Endothelial cell of umbilical vein (primary cell): ENCODE results near the gene DDB1. TPM values are rescaled to one million over a fixed set of nuclear protein-coding genes. Genes with fewer than 3 reads are reported as not detected.

ENCODE experiments used
- BruUV-seq: library from RNA; stranded (reverse); fragments of 400-500 nt; replicated peaks from 2 replicates; lab custom pipeline; 2021; lab: Mats Ljungman, UMichigan
- CTCF ChIA-PET: fragments of 300-600, 350-600 bp; sonication (Branson Sonifier 250); formaldehyde crosslinking; loops from one replicate; lab custom pipeline; 2021; ENCODE audit warnings: antibody characterized with exemption, inconsistent platforms; lab: Charles Lee
- POLR2A ChIA-PET: fragments of 300-600, 350-600 bp; sonication (Branson Sonifier 250); formaldehyde crosslinking; loops from one replicate; lab custom pipeline; 2021; ENCODE audit warnings: antibody characterized with exemption, inconsistent platforms; lab: Charles Lee
- DNase-seq: peaks from one replicate; pipeline ENCODE4 v3.0.0-alpha.2; 2011; ENCODE audit warnings: low read depth, low spot score
- FAIRE-seq: peaks from 2 replicates; lab custom pipeline; 2011; peaks lifted over from hg19 to GRCh38; lab: Jason Lieb, UNC
- H2AFZ ChIP-seq: 2 replicates; pipeline ENCODE4 v1.6.0; 2012; ENCODE audit warnings: low read depth, low read length, control low read depth, inconsistent platforms
- H3K27ac ChIP-seq: 2 replicates; pipeline ENCODE4 v1.5.1; 2011; ENCODE audit warnings: low read depth, mild to moderate bottlenecking, control low read depth, low read length, moderate library complexity; ENCODE audit not compliant: insufficient read depth
- H3K27me3 ChIP-seq, 2 experiments: 2 replicates each; pipeline versions ENCODE4 v1.6.0 to v1.6.1; 2011; ENCODE audit warnings: low read length in 2 of 2, mixed read lengths in 1 of 2; ENCODE audit not compliant: control insufficient read depth in 2 of 2, insufficient read depth in 2 of 2
- H3K36me3 ChIP-seq, 2 experiments: 2 replicates in 1 of 2; 3 replicates in 1 of 2; pipeline ENCODE4 v1.5.1; 2011; ENCODE audit warnings: low read length in 2 of 2, mild to moderate bottlenecking in 1 of 2, moderate library complexity in 1 of 2; ENCODE audit not compliant: control insufficient read depth in 2 of 2, insufficient read depth in 2 of 2; ENCODE audit errors: extremely low read depth in 1 of 2
- H3K4me1 ChIP-seq: 3 replicates; pipeline ENCODE4 v1.5.1; 2011; ENCODE audit warnings: mild to moderate bottlenecking, low read length; ENCODE audit not compliant: control insufficient read depth, insufficient read depth; ENCODE audit errors: extremely low read depth
- H3K4me2 ChIP-seq: 2 replicates; pipeline ENCODE4 v1.6.1; 2011; ENCODE audit warnings: low read length, control low read depth, mixed read lengths; ENCODE audit not compliant: insufficient read depth
- H3K4me3 ChIP-seq, 3 experiments: fragments of 200-600 bp in 1 of 3; sonication (generic), shearing (Covaris generic) in 1 of 3; replicated peaks in 1 of 3; 2 replicates each; pipeline ENCODE4 v1.5.1; 2011 to 2016; ENCODE audit warnings: control low read depth in 3 of 3, low read length in 3 of 3, mild to moderate bottlenecking in 2 of 3, inconsistent platforms in 1 of 3, low read depth in 1 of 3, moderate library complexity in 1 of 3; ENCODE audit not compliant: insufficient read depth in 1 of 3
- H3K79me2 ChIP-seq: 2 replicates; pipeline ENCODE4 v1.6.0; 2012; ENCODE audit warnings: low read length, inconsistent platforms; ENCODE audit not compliant: control insufficient read depth, insufficient read depth
- H3K9ac ChIP-seq: replicated peaks from 2 replicates; pipeline ENCODE3; 2011; ENCODE audit warnings: low read length, control low read depth; ENCODE audit not compliant: insufficient read depth; ENCODE audit errors: extremely low read depth
- H3K9me1 ChIP-seq: replicated peaks from 3 replicates; pipeline ENCODE4 v1.6.0; 2011; ENCODE audit warnings: mild to moderate bottlenecking, low read length; ENCODE audit not compliant: control insufficient read depth, insufficient read depth; ENCODE audit errors: extremely low read depth
- H3K9me3 ChIP-seq: replicated peaks from 2 replicates; pipeline ENCODE4 v1.5.1; 2012; ENCODE audit warnings: low read length, inconsistent platforms; ENCODE audit not compliant: control insufficient read depth, insufficient read depth
- H4K20me1 ChIP-seq: replicated peaks from 2 replicates; pipeline ENCODE3; 2011; ENCODE audit warnings: mild to moderate bottlenecking, low read length; ENCODE audit not compliant: control insufficient read depth, insufficient read depth; ENCODE audit errors: extremely low read depth
- CTCF ChIP-seq, 2 donors: IDR thresholded peaks; 1 replicate in 1 of 2; 2 replicates in 1 of 2; pipeline ENCODE4 v1.5.1; 2011; ENCODE audit warnings: low read length in 2 of 2, mild to moderate bottlenecking in 2 of 2, moderate library complexity in 2 of 2, control low read depth in 1 of 2, inconsistent platforms in 1 of 2, low read depth in 1 of 2; ENCODE audit not compliant: insufficient read depth in 1 of 2; ENCODE audit errors: extremely low read depth in 1 of 2
- EZH2 ChIP-seq: IDR thresholded peaks from 2 replicates; pipeline ENCODE4 v1.6.1; 2012; ENCODE audit warnings: borderline replicate concordance, low read depth, mild to moderate bottlenecking, moderate library complexity, low read length, inconsistent platforms; ENCODE audit not compliant: severe bottlenecking
- FOS ChIP-seq: IDR thresholded peaks from 2 replicates; pipeline ENCODE4 v1.6.1; 2011; ENCODE audit warnings: mild to moderate bottlenecking, low read length, moderate library complexity, borderline replicate concordance; ENCODE audit not compliant: insufficient read depth
- GATA2 ChIP-seq: IDR thresholded peaks from 2 replicates; pipeline ENCODE4 v1.7.0; 2011; ENCODE audit warnings: low read depth, mild to moderate bottlenecking, moderate library complexity, mixed read lengths, low read length; ENCODE audit not compliant: insufficient read length, insufficient read depth
- JUN ChIP-seq: IDR thresholded peaks from 2 replicates; pipeline ENCODE4 v1.6.1; 2011; ENCODE audit warnings: borderline replicate concordance, low read depth; ENCODE audit not compliant: insufficient read length, insufficient read depth
- MAX ChIP-seq: IDR thresholded peaks from 2 replicates; pipeline ENCODE4 v1.6.1; 2011; ENCODE audit not compliant: insufficient read depth, insufficient read length
- MYC ChIP-seq: IDR thresholded peaks from one replicate; pipeline ENCODE4 v1.6.1; 2011; ENCODE audit warnings: mild to moderate bottlenecking, low read depth, low read length
- POLR2A ChIP-seq: IDR thresholded peaks from 2 replicates; pipeline ENCODE4 v1.6.1; 2012; ENCODE audit warnings: low read depth, mild to moderate bottlenecking, control low read depth, low read length
- POLR2AphosphoS5 ChIP-seq: IDR thresholded peaks from 2 replicates; pipeline ENCODE4 v1.6.1; 2012; ENCODE audit warnings: low read depth, mild to moderate bottlenecking, control low read depth, low read length, moderate library complexity; ENCODE audit not compliant: insufficient read depth
- dilution Hi-C: fragments of 300-500 bp; cut with MboI; formaldehyde crosslinking; loops from one replicate; pipeline ENCODE4 v1.15.0; 2019; ENCODE audit warnings: low sequenced_read_pairs; ENCODE audit not compliant: extremely low pct_ligation_motif_present
- intact Hi-C: fragments of 100-400 bp; cut with micrococcal nuclease; formaldehyde crosslinking; loops from one replicate; pipeline ENCODE4 v1.10.0; 2022
- polyA plus RNA-seq, 4 experiments: library from polyadenylated mRNA; depleted of rRNA in 3 of 4; stranded (reverse) in 3 of 4; unstranded in 1 of 4; fragments of >200 nt; gene quantifications; 2 replicates each; pipeline versions ENCODE4 v1.2.1 to v1.2.3, GENCODE V29; 2011 to 2012; ENCODE audit warnings: missing spikeins in 1 of 4
- total RNA-seq: library from RNA; stranded (reverse); gene quantifications from 2 replicates; pipeline ENCODE4 v1.2.3, GENCODE V29; 2021

Gene DDB1
- total and polyA plus RNA-seq, 2 donors (not counting 3 experiments of a cell fraction or from before 2014, with no cell fraction given) = 229 to 230 TPM

GRCh38 chr11:61329871-61330270 is 3.0 kb downstream of the DDB1 start:
- dilution Hi-C loops = no loop called here
- Histone ChIP-seq H3K4me1 (peaks cover 10% of the 10 kb centered on the region), H4K20me1 (no peaks in the 10 kb centered on the region), H3K9ac (no peak overlapping the region), H3K79me2 (peaks cover 66% of the 10 kb centered on the region), H3K4me3 (no peak overlapping the region), H3K4me2 (no peak overlapping the region), H3K9me3 (no peaks in the 10 kb centered on the region), H3K27ac (no peak overlapping the region), H2AFZ (no peak overlapping the region), H3K36me3 (peaks cover 8 to 11% of the 10 kb centered on the region in 2 experiments), H3K27me3 (no peaks in the 10 kb centered on the region), H3K9me1 (no peaks in the 10 kb centered on the region)
- TF ChIP-seq EZH2 (no peak), POLR2A (no peak), FOS (no peak), MYC (no peak), GATA2 (no peak), CTCF (IDR thresholded peaks at IDR 0.05; ENCODE audit: extremely low read depth in 1 of 2, insufficient read depth in 1 of 2, low read depth in 1 of 2, low read length in 2 of 2) (no peak), MAX (no peak), JUN (no peak), POLR2AphosphoS5 (no peak)
- CTCF ChIA-PET = interaction anchor here (0.6 to 2.2 kb wide), 2 partner anchors 56 to 83 kb away, joined by 3 to 21 read pairs; no protein-coding TSS in a partner anchor
- FAIRE-seq = peak; percentile 42
- POLR2A ChIA-PET = interaction anchor here (0.6 kb wide), 1 partner anchor 17 kb away, joined by 3 read pairs; no protein-coding TSS in a partner anchor
- BruUV-seq = no TSS peak
- no peak for DNase-seq
- intact Hi-C loops = loop anchor here (10.0 kb wide), 1 partner anchor 75 kb away; no protein-coding TSS in a partner anchor
